ENCODE data around the gene RGS6. TPM values are rescaled to one million over a fixed set of nuclear protein-coding genes. Genes with fewer than 3 reads are reported as not detected.
A peak's percentile ranks its signal among the peaks of the same experiment; 100 is the strongest.

The RGS6 gene
- total RNA-seq, 4 donors from 2014 or later, result 0.50 to 6.5 (median 4.7) TPM

DNA sequence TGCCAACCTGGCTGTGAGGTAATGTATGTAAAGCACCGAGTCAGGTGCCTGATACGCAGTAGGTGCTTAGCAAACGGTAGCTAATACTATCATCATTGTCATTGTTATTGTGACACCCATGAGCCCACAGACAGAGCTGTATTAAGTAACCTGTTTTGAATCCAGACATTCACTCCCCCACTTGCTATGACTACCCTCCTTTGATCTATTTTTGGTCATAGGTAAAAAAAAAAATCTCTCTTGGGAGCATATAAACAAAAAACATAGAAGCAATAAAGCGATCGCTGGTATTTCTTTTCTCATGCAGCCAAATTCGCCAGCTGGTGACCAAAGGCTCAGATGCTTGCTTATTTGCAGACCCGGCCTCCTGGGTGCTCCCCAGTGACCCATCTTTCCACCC is 631.4 kb downstream of the RGS6 start:
- ATAC-seq, result no peak
- H3K27ac ChIP-seq, result no peak overlapping the region
- 72 to 78% methylated on average over 6 to 7 of the region's 7 CpGs for WGBS, 2 donors (ENCODE audit: low coverage in 1 of 2)
- no peaks in the 10 kb centered on the region for H3K36me3 ChIP-seq
- H3K27me3 ChIP-seq, result no peaks in the 10 kb centered on the region
- no peak for TF ChIP-seq POLR2A (IDR thresholded peaks at IDR 0.05)
- no peak for TF ChIP-seq POLR2AphosphoS5 (IDR thresholded peaks at IDR 0.05)
- TF ChIP-seq, protein P1, sequence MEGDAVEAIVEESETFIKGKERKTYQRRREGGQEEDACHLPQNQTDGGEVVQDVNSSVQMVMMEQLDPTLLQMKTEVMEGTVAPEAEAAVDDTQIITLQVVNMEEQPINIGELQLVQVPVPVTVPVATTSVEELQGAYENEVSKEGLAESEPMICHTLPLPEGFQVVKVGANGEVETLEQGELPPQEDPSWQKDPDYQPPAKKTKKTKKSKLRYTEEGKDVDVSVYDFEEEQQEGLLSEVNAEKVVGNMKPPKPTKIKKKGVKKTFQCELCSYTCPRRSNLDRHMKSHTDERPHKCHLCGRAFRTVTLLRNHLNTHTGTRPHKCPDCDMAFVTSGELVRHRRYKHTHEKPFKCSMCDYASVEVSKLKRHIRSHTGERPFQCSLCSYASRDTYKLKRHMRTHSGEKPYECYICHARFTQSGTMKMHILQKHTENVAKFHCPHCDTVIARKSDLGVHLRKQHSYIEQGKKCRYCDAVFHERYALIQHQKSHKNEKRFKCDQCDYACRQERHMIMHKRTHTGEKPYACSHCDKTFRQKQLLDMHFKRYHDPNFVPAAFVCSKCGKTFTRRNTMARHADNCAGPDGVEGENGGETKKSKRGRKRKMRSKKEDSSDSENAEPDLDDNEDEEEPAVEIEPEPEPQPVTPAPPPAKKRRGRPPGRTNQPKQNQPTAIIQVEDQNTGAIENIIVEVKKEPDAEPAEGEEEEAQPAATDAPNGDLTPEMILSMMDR (IDR thresholded peaks at IDR 0.05), result no peak
- TF ChIP-seq EP300 (IDR thresholded peaks at IDR 0.05), result no peak
- H3K4me1 ChIP-seq, result peaks cover 0 to 40% (median 0%) of the 10 kb centered on the region in 3 donors
- H3K9me3 ChIP-seq, result no peaks in the 10 kb centered on the region
- H3K4me3 ChIP-seq, result no peak overlapping the region

DNA sequence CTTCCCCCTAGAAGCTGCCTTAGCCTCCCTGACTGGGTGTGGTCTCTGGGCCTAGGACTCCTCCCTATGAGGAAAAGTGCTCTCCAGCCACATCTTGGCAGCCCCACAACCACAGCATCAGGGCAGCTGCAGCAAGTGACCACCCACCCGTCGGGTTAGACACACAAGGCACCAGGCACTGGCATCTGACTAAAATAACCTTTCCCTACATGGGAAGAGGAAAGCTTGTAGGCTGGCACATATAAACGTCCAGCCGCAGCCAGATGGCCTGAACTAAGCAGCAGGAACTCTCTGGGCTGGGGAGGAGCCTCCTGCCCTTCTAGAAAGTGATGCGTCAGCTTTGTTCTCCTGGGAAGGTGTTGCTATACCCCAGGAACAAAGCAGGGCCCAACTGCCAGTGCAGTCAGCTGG is 632.9 kb downstream of the RGS6 start:
- WGBS, 2 donors (ENCODE audit: low coverage in 1 of 2), result no CpG with 5 or more reads among the region's 5 CpGs

DNA sequence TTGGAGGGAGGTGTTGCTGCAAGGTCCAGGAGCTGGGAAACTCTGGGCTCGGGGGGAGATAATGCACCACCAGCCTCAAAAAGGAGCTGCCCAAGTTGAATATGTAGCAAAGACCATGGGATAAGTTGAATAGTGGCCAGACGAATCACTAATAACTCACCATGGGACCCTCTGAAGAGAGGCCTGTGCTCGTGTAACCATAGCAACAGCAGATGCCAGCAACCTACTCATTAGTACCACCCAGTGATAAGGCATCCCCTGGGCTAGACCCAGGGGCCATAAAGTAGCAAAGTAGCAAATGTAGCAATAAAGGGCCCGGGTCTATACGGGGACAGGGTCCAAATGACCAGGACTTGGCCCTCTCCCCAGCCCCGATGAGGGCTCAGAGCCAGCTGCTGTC is 633.7 kb downstream of the RGS6 start:
- Histone ChIP-seq H3K9me3 (no peaks in the 10 kb centered on the region), H3K27ac (no peak overlapping the region), H3K27me3 (no peaks in the 10 kb centered on the region), H3K36me3 (no peaks in the 10 kb centered on the region), H3K4me1 (peaks cover 0 to 22% (median 0%) of the 10 kb centered on the region in 3 donors), H3K4me3 (no peak overlapping the region)
- TF ChIP-seq, protein P1 (IDR thresholded peaks at IDR 0.05), result no peak
- no peak for TF ChIP-seq POLR2A (IDR thresholded peaks at IDR 0.05)
- no peak for TF ChIP-seq POLR2AphosphoS5 (IDR thresholded peaks at IDR 0.05)
- TF ChIP-seq EP300 (IDR thresholded peaks at IDR 0.05), result no peak
- no peak for ATAC-seq
- 52 to 69% methylated on average over 2 to 3 of the region's 6 CpGs for WGBS, 2 donors (ENCODE audit: low coverage in 1 of 2)

More for the DNA sequence above, 632.9 kb downstream of the RGS6 start:
- peak overlapping the region in 2 of 4 donors; percentile 24 to 41 for H3K27ac ChIP-seq
- no peaks in the 10 kb centered on the region for H3K36me3 ChIP-seq
- TF ChIP-seq POLR2AphosphoS5 (IDR thresholded peaks at IDR 0.05) (no peak), POLR2A (IDR thresholded peaks at IDR 0.05) (no peak), EP300 (IDR thresholded peaks at IDR 0.05) (no peak)
- TF ChIP-seq, protein P1 (IDR thresholded peaks at IDR 0.05), result no peak
- peak; percentile 56 for ATAC-seq
- no peaks in the 10 kb centered on the region for H3K27me3 ChIP-seq
- no peaks in the 10 kb centered on the region for H3K9me3 ChIP-seq
- H3K4me3 ChIP-seq, result no peak overlapping the region
- H3K4me1 ChIP-seq, result peaks cover 0 to 25% (median 0%) of the 10 kb centered on the region in 3 donors

DNA sequence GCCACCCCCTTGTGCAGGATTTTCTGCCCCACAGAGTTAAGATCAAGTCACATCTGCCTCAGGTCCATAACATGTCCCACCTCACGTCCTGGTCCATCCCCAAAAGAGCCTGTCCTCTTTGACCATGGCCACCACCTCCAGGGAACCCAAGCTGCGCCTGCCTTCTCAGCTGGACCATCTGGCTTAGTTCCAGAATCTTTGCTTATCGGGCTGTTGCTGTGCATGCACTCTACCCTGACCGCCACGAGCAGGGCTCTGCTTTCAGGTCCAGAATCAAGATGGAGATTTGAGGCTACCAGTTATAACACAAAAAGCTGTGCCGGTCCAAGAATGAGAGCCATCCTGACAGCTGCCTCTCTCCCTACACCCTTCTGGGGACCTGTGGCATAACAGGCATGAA is 635.0 kb downstream of the RGS6 start:
- Histone ChIP-seq H3K36me3 (no peaks in the 10 kb centered on the region), H3K27ac (no peak overlapping the region), H3K27me3 (no peaks in the 10 kb centered on the region), H3K4me1 (peaks cover 0 to 22% (median 0%) of the 10 kb centered on the region in 3 donors), H3K4me3 (no peak overlapping the region), H3K9me3 (no peaks in the 10 kb centered on the region)
- no peak for ATAC-seq
- WGBS, 2 donors (ENCODE audit: low coverage in 1 of 2), result 70 to 83% methylated on average over 1 to 2 of the region's 6 CpGs
- TF ChIP-seq POLR2A (IDR thresholded peaks at IDR 0.05) (no peak), EP300 (IDR thresholded peaks at IDR 0.05) (no peak), POLR2AphosphoS5 (IDR thresholded peaks at IDR 0.05) (no peak)
- TF ChIP-seq, protein P1 (IDR thresholded peaks at IDR 0.05), result no peak

DNA sequence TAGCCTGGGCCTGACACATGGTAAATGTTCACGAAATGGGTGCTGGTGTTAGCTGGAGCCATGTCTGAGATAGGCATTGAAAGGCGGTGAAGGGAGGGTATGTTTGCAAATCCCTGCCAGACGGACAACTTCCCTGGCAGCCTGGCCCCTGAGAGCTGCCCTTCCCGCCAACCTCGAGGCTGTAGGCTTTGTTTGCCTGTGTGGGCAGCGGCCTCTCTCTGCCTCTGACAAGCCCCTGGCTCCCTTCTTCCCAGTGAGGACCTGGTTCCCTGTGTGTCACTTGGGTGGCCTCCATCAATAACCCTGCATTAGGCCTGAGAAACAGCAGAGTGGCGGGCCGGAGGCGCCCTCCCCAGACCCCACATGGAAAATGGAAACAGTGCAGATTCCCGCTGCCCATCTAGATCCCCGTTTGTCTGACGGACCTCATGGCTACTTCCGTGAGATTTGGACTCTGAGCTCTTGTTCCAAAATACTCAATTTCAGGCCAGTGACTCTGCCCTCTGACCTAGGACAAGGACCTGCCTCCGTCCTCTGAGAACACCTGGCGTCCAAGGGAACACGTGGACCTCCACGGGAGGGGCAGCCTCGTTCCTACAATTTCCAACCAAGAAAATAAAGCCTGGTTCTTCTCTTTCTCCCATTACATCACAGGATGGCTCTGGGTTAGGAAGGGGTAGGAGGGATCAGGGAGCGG is 636.2 kb downstream of the RGS6 start:
- no peak for ATAC-seq
- Histone ChIP-seq H3K4me1 (peaks cover 0 to 23% (median 0%) of the 10 kb centered on the region in 3 donors), H3K27ac (no peak overlapping the region), H3K36me3 (no peaks in the 10 kb centered on the region), H3K4me3 (no peak overlapping the region), H3K9me3 (no peaks in the 10 kb centered on the region), H3K27me3 (no peaks in the 10 kb centered on the region)
- no peak for TF ChIP-seq POLR2AphosphoS5 (IDR thresholded peaks at IDR 0.05)
- TF ChIP-seq, protein P1 (IDR thresholded peaks at IDR 0.05), result no peak
- WGBS, 2 donors (ENCODE audit: low coverage in 1 of 2), result 82% methylated on average over 15 of the region's 19 CpGs; no CpG with 5 or more reads in 1 of the 2 donors
